ENCODE results near the gene EGLN3.

- TF ChIP-seq ZNF777 (tag by site-specific recombination; IDR thresholded peaks at IDR 0.05; ENCODE audit: borderline replicate concordance) (no peak), CTCF (tag by site-specific recombination; IDR thresholded peaks at IDR 0.05) (no peak), ZNF37A (tag by site-specific recombination; IDR thresholded peaks at IDR 0.05) (no peak), ZNF274 (IDR thresholded peaks at IDR 0.05; ENCODE audit: low read length) (no peak), ZNF274 (tag by site-specific recombination; IDR thresholded peaks at IDR 0.05; ENCODE audit: borderline replicate concordance) (no peak), ZNF121 (tag by site-specific recombination; IDR thresholded peaks at IDR 0.05) (no peak)
Observed at GRCh38 chr14:33922125-33922524, 28.7 kb downstream of the EGLN3 start.

Data from HEK293 (cell line).